BJ (cell line): ENCODE measurements around the gene TSPAN14. TPM values are rescaled to one million over a fixed set of nuclear protein-coding genes. Genes with fewer than 3 reads are reported as not detected.

Experiments used
- CTCF ChIA-PET: fragments of 350-600 bp; formaldehyde crosslinking; extraction: SDS; loops from one replicate; lab custom pipeline; 2021; ENCODE audit warnings: antibody characterized with exemption, inconsistent platforms; lab: Yijun Ruan, JAX
- POLR2A ChIA-PET: fragments of 300-600 bp; sonication (Branson Sonifier 250); formaldehyde crosslinking; extraction: SDS; loops from one replicate; lab custom pipeline; 2021; ENCODE audit warnings: antibody characterized with exemption; lab: Charles Lee
- DNase-seq: peaks from one replicate; pipeline ENCODE4 v3.0.0-alpha.2; 2011; ENCODE audit warnings: low read depth
- H3K27me3 ChIP-seq: 2 replicates; pipeline ENCODE4 v1.6.0; 2011; ENCODE audit warnings: low read length; ENCODE audit not compliant: control insufficient read depth, insufficient read depth
- H3K36me3 ChIP-seq: 2 replicates; pipeline ENCODE4 v1.5.1; 2011; ENCODE audit warnings: low read length; ENCODE audit not compliant: control insufficient read depth, insufficient read depth
- H3K4me3 ChIP-seq: 2 replicates; pipeline ENCODE4 v1.5.1; 2011; ENCODE audit warnings: low read depth, mild to moderate bottlenecking, control low read depth, low read length
- polyA plus RNA-seq: library from polyadenylated mRNA; depleted of rRNA; stranded (reverse); fragments of >200 nt; gene quantifications from 2 replicates; pipeline ENCODE4 v1.2.3, GENCODE V29; 2011
- TF ChIP-seq, protein P1 (sequence below): IDR thresholded peaks from 2 replicates; pipeline ENCODE4 v1.5.1; 2011; ENCODE audit warnings: low read depth, mild to moderate bottlenecking, control low read depth, inconsistent platforms, low read length, moderate library complexity; ENCODE audit not compliant: insufficient read depth

The TSPAN14 gene
- polyA plus RNA-seq, 1 experiment = 33.3 TPM

DNA sequence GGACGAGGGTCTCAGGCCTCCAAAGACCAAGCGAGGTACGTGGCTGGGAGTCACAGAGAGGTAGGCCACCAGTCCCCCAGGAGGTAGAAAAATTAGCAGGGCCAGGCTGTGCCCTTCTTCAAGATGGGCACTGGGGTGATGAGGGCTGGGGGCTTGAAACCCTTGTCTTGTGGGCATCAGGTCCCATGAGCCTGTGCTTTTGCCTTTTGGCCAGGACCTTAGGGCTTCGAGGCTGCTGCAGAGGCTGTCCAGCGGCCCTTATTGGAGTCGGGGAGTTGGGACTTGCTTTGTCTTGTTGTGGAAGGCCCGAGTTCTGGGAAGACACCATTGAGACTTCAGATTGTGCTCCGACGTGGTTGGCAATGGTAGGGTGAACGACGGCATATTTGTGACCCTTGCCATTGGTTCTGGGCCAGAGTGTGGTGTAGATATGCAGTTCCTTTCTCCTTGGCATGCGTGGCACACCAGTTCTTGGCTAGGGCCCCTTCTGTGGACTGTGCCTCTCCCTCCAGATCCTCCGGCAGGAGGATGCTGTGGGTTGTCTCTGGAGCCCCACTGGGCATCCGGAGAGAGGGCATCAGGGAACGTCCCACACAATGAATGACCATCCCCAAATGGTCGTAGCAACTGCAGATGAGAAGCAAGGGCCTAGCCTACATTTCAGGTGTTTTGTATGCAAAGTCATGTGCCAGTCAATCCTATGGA, 84.5 kb downstream of the TSPAN14 start:
- POLR2A ChIA-PET = no interaction called here

DNA sequence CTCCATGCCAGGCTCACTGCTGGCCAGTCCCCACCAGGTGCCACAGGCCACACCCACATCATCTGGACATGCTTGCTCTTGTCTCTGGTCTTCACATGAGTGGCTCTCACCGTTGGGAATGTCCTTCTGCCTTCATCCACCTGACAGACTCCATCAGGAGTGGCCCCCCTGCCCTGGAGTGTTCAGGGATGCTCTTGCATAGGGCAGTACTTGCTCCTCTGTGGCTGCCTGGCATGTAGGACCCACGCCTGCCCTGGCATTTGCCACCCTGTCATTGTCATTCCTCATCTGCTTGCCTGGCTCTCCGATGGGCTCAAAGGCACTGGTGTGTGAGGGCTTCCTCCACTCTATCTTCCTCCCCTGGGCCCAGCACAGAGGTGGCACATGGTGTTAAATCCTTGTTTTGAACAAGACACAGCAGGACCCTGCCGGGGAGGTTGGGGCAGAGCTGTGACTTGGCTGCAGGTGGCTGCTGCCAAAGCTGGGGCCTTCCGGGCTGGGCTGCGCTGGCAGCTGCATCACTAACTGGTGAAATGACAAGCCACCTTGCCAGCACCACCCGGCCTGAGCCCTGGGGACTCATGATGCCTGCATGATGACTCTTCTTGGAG, 85.4 kb downstream of the TSPAN14 start:
- Histone ChIP-seq H3K4me3 (no peak overlapping the region), H3K36me3 (no peaks in the 10 kb centered on the region), H3K27me3 (no peaks in the 10 kb centered on the region; the same call in none of the 2 replicates)
- TF ChIP-seq, protein P1, sequence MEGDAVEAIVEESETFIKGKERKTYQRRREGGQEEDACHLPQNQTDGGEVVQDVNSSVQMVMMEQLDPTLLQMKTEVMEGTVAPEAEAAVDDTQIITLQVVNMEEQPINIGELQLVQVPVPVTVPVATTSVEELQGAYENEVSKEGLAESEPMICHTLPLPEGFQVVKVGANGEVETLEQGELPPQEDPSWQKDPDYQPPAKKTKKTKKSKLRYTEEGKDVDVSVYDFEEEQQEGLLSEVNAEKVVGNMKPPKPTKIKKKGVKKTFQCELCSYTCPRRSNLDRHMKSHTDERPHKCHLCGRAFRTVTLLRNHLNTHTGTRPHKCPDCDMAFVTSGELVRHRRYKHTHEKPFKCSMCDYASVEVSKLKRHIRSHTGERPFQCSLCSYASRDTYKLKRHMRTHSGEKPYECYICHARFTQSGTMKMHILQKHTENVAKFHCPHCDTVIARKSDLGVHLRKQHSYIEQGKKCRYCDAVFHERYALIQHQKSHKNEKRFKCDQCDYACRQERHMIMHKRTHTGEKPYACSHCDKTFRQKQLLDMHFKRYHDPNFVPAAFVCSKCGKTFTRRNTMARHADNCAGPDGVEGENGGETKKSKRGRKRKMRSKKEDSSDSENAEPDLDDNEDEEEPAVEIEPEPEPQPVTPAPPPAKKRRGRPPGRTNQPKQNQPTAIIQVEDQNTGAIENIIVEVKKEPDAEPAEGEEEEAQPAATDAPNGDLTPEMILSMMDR = no peak
- POLR2A ChIA-PET = no interaction called here
- no peak for DNase-seq
- CTCF ChIA-PET = no interaction called here

More for the DNA sequence above, 84.5 kb downstream of the TSPAN14 start:
- Histone ChIP-seq H3K4me3 (no peak overlapping the region), H3K27me3 (no peaks in the 10 kb centered on the region; the same call in 1 of the 2 replicates), H3K36me3 (no peaks in the 10 kb centered on the region)
- CTCF ChIA-PET = no interaction called here
- TF ChIP-seq, protein P1 = no peak
- DNase-seq = no peak

DNA sequence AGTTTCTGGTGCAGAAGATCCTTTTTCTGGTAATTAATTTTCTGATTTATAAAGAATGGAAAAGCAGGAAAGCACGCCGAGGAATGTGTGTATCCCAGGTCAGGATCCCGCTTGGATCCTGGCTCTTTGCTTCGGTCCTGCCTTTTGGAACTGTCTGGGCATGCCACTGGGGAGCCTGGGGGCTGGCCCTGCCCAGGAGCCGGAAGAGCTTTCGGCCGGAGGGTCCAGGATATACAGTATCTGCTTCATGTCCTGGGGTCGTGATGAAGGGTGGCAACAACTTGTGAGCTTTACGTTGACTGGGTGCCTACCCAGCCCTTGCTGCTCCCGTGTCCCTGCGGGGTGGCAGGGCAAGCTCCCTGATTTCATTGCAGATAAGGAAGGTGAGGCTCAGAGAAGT, 86.0 kb downstream of the TSPAN14 start:
- no peak for DNase-seq
- CTCF ChIA-PET = no interaction called here
- no peaks in the 10 kb centered on the region; the same call in none of the 2 replicates for H3K27me3 ChIP-seq
- POLR2A ChIA-PET = no interaction called here
- TF ChIP-seq, protein P1 = no peak
- no peaks in the 10 kb centered on the region for H3K36me3 ChIP-seq
- no peak overlapping the region for H3K4me3 ChIP-seq

DNA sequence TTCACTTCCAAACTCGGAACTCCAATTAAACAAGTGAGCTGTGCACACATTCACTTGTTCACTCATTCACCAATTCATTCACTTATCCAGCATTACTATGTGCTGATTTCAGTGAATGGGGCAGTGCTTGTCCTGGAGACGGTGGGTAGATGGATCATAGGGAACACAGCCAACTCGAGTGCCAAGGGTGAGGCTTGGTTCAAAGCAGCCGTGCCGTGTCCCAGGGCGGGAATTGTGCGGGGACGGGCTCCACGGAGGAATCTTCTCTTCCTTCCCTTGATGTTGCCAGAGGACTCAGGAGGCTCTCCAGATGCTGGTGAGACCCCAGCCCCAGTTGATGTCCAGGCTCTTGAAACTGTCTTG, 86.5 kb downstream of the TSPAN14 start:
- TF ChIP-seq, protein P1 = no peak
- CTCF ChIA-PET = no interaction called here
- no peak for DNase-seq
- H3K27me3 ChIP-seq = no peaks in the 10 kb centered on the region; the same call in none of the 2 replicates
- no peak overlapping the region for H3K4me3 ChIP-seq
- POLR2A ChIA-PET = no interaction called here
- no peaks in the 10 kb centered on the region for H3K36me3 ChIP-seq

DNA sequence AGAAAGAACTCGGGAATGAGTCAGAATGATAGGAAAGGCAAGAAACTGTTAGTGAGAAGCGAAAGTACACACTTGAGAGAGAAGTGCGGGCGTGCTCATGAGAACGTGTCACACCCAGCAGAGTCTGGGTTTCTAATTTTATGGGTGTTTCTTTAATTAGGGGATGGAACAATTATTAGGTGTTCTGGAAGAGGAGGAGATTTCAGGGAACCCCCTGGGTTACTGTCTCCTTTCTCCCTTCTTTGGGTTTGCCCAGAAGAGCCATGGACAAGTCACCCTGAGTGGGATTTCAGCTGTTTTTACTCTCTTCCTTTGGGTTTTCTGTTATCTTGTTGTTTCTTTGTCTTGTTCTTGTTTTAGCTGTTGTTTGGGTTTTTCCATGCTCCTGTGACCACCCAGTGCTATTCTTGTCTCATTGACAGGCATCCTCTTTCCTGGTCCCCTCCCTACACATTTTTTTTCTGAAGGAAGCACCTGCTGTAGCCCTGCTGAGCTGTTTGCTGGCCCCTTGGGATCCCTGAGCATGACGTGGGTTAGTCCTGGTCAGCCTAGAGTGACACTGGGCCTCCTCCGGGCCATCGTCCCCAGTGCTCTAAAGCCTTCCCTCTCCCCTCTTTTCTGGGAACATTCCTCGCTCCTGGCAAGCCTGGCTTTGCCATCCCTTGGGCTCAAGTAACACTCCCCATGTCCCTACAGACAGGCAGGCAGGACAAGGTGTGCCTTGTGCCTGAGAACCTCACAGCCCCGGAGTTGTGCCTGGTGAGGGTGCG, 87.1 kb downstream of the TSPAN14 start:
- DNase-seq = no peak
- ChIA-PET POLR2A (no interaction called here), CTCF (no interaction called here)
- Histone ChIP-seq H3K27me3 (no peaks in the 10 kb centered on the region; the same call in none of the 2 replicates), H3K36me3 (no peaks in the 10 kb centered on the region), H3K4me3 (no peak overlapping the region)
- TF ChIP-seq, protein P1 = no peak
